Esophagus squamous epithelium (tissue), 5 donors: ENCODE measurements around the gene KLK15. TPM values are rescaled to one million over a fixed set of nuclear protein-coding genes. Genes with fewer than 3 reads are reported as not detected.

Experiments used
- DNase-seq: peaks from one replicate; lab custom pipeline; 2025; lab: John Stamatoyannopoulos, UW
- H3K27ac ChIP-seq, 4 donors: fragments of 200-600 bp; sonication (generic); one replicate each; pipeline ENCODE4 v1.5.1; 2016 to 2019; ENCODE audit warnings: mild to moderate bottlenecking in 1 of 4
- H3K27me3 ChIP-seq, 4 donors: fragments of 200-600 bp; sonication (generic); 1 replicate in 3 of 4; 2 replicates in 1 of 4; pipeline versions ENCODE4 v1.5.1 to v1.6.0; 2017 to 2021; ENCODE audit warnings: antibody characterized with exemption in 1 of 4
- H3K36me3 ChIP-seq, 3 donors: fragments of 200-600 bp; sonication (generic); one replicate each; pipeline ENCODE4 v1.5.1; 2016 to 2019
- H3K4me1 ChIP-seq, 3 donors: fragments of 200-600 bp; sonication (generic); one replicate each; pipeline ENCODE4 v1.5.1; 2017 to 2019
- H3K4me3 ChIP-seq, 4 donors: fragments of 200-600 bp; sonication (generic); 1 replicate in 3 of 4; 2 replicates in 1 of 4; pipeline ENCODE4 v1.5.1; 2016 to 2019; ENCODE audit warnings: mild to moderate bottlenecking in 2 of 4, moderate library complexity in 1 of 4
- H3K9me3 ChIP-seq, 3 donors: fragments of 200-600 bp; sonication (generic); one replicate each; pipeline ENCODE4 v1.5.1; 2016 to 2019
- CTCF ChIP-seq, 6 experiments: fragments of 450-650 bp in 4 of 6; fragments of 200-600 bp in 2 of 6; sonication (generic) in 2 of 6; IDR thresholded peaks; one replicate each; pipeline ENCODE4 v1.5.1; 2016 to 2019; ENCODE audit warnings: antibody characterized with exemption in 6 of 6, mild to moderate bottlenecking in 4 of 6, moderate library complexity in 4 of 6
- POLR2A ChIP-seq, 4 donors: fragments of 450-650 bp; IDR thresholded peaks; one replicate each; pipeline ENCODE4 v1.6.1; 2017; ENCODE audit warnings: antibody characterized with exemption in 4 of 4, mild to moderate bottlenecking in 4 of 4, moderate library complexity in 3 of 4
- WGBS, 2 donors: methylation state at CpG; one replicate each; pipeline ENCODE4 v1.1.5; 2018; 5-methylcytosine and 5-hydroxymethylcytosine counted together
- intact Hi-C: fragments of 100-400 bp; cut with DNase I; formaldehyde crosslinking; loops from one replicate; pipeline ENCODE4 v1.15.0; 2022
- total RNA-seq, 4 donors: library from RNA; depleted of rRNA; stranded (reverse); fragments of >200 nt; gene quantifications; one replicate each; pipeline ENCODE4 v1.1.0, GENCODE V29; 2016
- donor health status: DM: yes; HTN: yes; CAD: no.

KLK15 gene
- total RNA-seq, 4 donors from 2014 or later = not detected

- H3K27ac ChIP-seq = no peak overlapping the region
- peaks cover 11 to 43% (median 12%) of the 10 kb centered on the region in 3 donors for H3K4me1 ChIP-seq
- intact Hi-C loops = no loop called here
- H3K4me3 ChIP-seq = no peak overlapping the region
- H3K36me3 ChIP-seq = peaks cover 13 to 69% (median 23%) of the 10 kb centered on the region in 3 donors
- 100% methylated on average over 1 of the region's 3 CpGs; no CpG with 5 or more reads in 1 of the 2 donors for WGBS, 2 donors
- H3K27me3 ChIP-seq = no peaks in the 10 kb centered on the region
- no peaks in the 10 kb centered on the region for H3K9me3 ChIP-seq
- no peak for DNase-seq
- TF ChIP-seq POLR2A (IDR thresholded peaks at IDR 0.05) (no peak), CTCF (IDR thresholded peaks at IDR 0.05) (no peak)
Measured at GRCh38 chr19:50799547-50799851, 33.9 kb downstream of the KLK15 start.

GRCh38 chr19:50798659-50799546 is 34.5 kb downstream of the KLK15 start:
- H3K27me3 ChIP-seq = no peaks in the 10 kb centered on the region
- intact Hi-C loops = no loop called here
- whole genome bisulfite sequencing, 2 donors = 78% methylated on average over 7 of the region's 21 CpGs; no CpG with 5 or more reads in 1 of the 2 donors
- peaks cover 11 to 44% (median 12%) of the 10 kb centered on the region in 3 donors for H3K4me1 ChIP-seq
- no peak for DNase-seq
- no peaks in the 10 kb centered on the region for H3K9me3 ChIP-seq
- peaks cover 13 to 69% (median 23%) of the 10 kb centered on the region in 3 donors for H3K36me3 ChIP-seq
- H3K4me3 ChIP-seq = no peak overlapping the region
- TF ChIP-seq POLR2A (IDR thresholded peaks at IDR 0.05) = no peak
- TF ChIP-seq CTCF (IDR thresholded peaks at IDR 0.05) = no peak
- no peak overlapping the region for H3K27ac ChIP-seq

GRCh38 chr19:50797781-50798658 is 35.4 kb downstream of the KLK15 start:
- H3K27ac ChIP-seq = no peak overlapping the region
- WGBS, 2 donors = 67 to 100% methylated on average over 2 to 6 of the region's 18 CpGs
- TF ChIP-seq CTCF (IDR thresholded peaks at IDR 0.05) = no peak
- no peak for TF ChIP-seq POLR2A (IDR thresholded peaks at IDR 0.05)
- H3K4me3 ChIP-seq = no peak overlapping the region
- peaks cover 3 to 35% (median 5%) of the 10 kb centered on the region in 3 donors for H3K4me1 ChIP-seq
- H3K9me3 ChIP-seq = no peaks in the 10 kb centered on the region
- intact Hi-C loops = no loop called here
- no peak for DNase-seq
- H3K36me3 ChIP-seq = peaks cover 13 to 69% (median 23%) of the 10 kb centered on the region in 3 donors
- no peaks in the 10 kb centered on the region for H3K27me3 ChIP-seq

GRCh38 chr19:50797429-50797780 is 36.0 kb downstream of the KLK15 start:
- no peaks in the 10 kb centered on the region for H3K27me3 ChIP-seq
- H3K4me1 ChIP-seq = peaks cover 0 to 29% (median 0%) of the 10 kb centered on the region in 3 donors
- no peak overlapping the region for H3K27ac ChIP-seq
- 68 to 96% methylated on average over 5 to 7 of the region's 7 CpGs for WGBS, 2 donors
- no peak overlapping the region for H3K4me3 ChIP-seq
- no peak for DNase-seq
- no peaks in the 10 kb centered on the region for H3K9me3 ChIP-seq
- H3K36me3 ChIP-seq = peaks cover 13 to 68% (median 23%) of the 10 kb centered on the region in 3 donors
- TF ChIP-seq CTCF (IDR thresholded peaks at IDR 0.05) (no peak), POLR2A (IDR thresholded peaks at IDR 0.05) (no peak)
- intact Hi-C loops = no loop called here
